ENCODE measurements around the gene WDR6.
A peak's percentile ranks its signal among the peaks of the same experiment; 100 is the strongest.

Gene WDR6

GRCh38 chr3:49007068-49007770 lies at the start of gene WDR6:
Gene WDR6 (plus strand): TSS chr3:49007391. CDS start chr3:49007432, 41 bp downstream.
- DNase-seq, result peak; percentile 96

GRCh38 chr3:48960841-48961413 lies 46.3 kb upstream of the WDR6 start:
- DNase-seq, result no peak

GRCh38 chr3:48962340-48962739 lies 44.9 kb upstream of the WDR6 start:
- no peak for DNase-seq

- no peak for DNase-seq
Measured at GRCh38 chr3:48962939-48963338, 44.3 kb upstream of the WDR6 start.

- DNase-seq, result no peak
Measured at GRCh38 chr3:48963591-48963990, 43.6 kb upstream of the WDR6 start.

GRCh38 chr3:48966367-48966766 lies 40.8 kb upstream of the WDR6 start:
- DNase-seq, result no peak

GRCh38 chr3:48966876-48967361 lies 40.3 kb upstream of the WDR6 start:
- peak; percentile 36 for DNase-seq

GRCh38 chr3:48970586-48970985 lies 36.6 kb upstream of the WDR6 start:
- no peak for DNase-seq

GRCh38 chr3:48974076-48974864 lies 32.9 kb upstream of the WDR6 start:
- DNase-seq, result no peak

GRCh38 chr3:48979451-48979850 lies 27.7 kb upstream of the WDR6 start:
- DNase-seq, result no peak

GRCh38 chr3:48980295-48980694 lies 26.9 kb upstream of the WDR6 start:
- no peak for DNase-seq

GRCh38 chr3:48982016-48982415 lies 25.2 kb upstream of the WDR6 start:
- DNase-seq, result no peak

GRCh38 chr3:48982686-48983085 lies 24.5 kb upstream of the WDR6 start:
- no peak for DNase-seq

GRCh38 chr3:48983096-48983495 lies 24.1 kb upstream of the WDR6 start:
- DNase-seq, result no peak

GRCh38 chr3:48984663-48985062 lies 22.5 kb upstream of the WDR6 start:
- DNase-seq, result no peak

- DNase-seq, result no peak
Measured at GRCh38 chr3:48985831-48986376, 21.3 kb upstream of the WDR6 start.

- no peak for DNase-seq
Measured at GRCh38 chr3:48989126-48989795, 17.9 kb upstream of the WDR6 start.

GRCh38 chr3:48989796-48990635 lies 17.2 kb upstream of the WDR6 start, which contains the start of gene P4HTM:
Gene P4HTM (plus strand): TSS chr3:48990241. CDS start chr3:48990257, 16 bp downstream.
- peak; percentile 79 for DNase-seq

GRCh38 chr3:48990636-48991469 lies 16.3 kb upstream of the WDR6 start:
- peak; percentile 18 for DNase-seq

GRCh38 chr3:48991851-48992545 lies 15.2 kb upstream of the WDR6 start:
- no peak for DNase-seq
